Heart left ventricle (tissue), 16 donors: ENCODE results near the gene ASPM. TPM values are rescaled to one million over a fixed set of nuclear protein-coding genes. Genes with fewer than 3 reads are reported as not detected.

Experiments used
- ATAC-seq, 4 donors: fragments of 200-7000 bp; cut with Tn5 transposase; one replicate each; pipeline ENCODE4 v1.9.1; 2020 to 2022; ENCODE audit warnings: moderate library complexity in 4 of 4, mild to moderate bottlenecking in 3 of 4, moderate number of reproducible peaks in 1 of 4
- DNase-seq, 5 donors: peaks; one replicate each; pipeline ENCODE4 v3.0.0-alpha.2; 2020
- H3K27ac ChIP-seq, 12 donors: fragments of 200-600 bp; sonication (generic) in 4 of 12; one replicate each; pipeline versions ENCODE4 v1.5.0 to v1.8.0; 2016 to 2022; ENCODE audit warnings: mild to moderate bottlenecking in 2 of 12
- H3K27me3 ChIP-seq, 9 donors: fragments of 200-600 bp; sonication (generic) in 2 of 9; one replicate each; pipeline versions ENCODE4 v1.5.1 to v1.8.0; 2016 to 2022; ENCODE audit warnings: mild to moderate bottlenecking in 3 of 9
- H3K36me3 ChIP-seq, 9 donors: fragments of 200-600 bp; sonication (generic) in 2 of 9; one replicate each; pipeline versions ENCODE4 v1.5.0 to v1.8.0; 2018 to 2022; ENCODE audit warnings: mild to moderate bottlenecking in 2 of 9
- H3K4me1 ChIP-seq, 12 donors: fragments of 200-600 bp; sonication (generic) in 4 of 12; one replicate each; pipeline versions ENCODE4 v1.5.0 to v1.8.0; 2016 to 2022; ENCODE audit warnings: mild to moderate bottlenecking in 3 of 12
- H3K4me3 ChIP-seq, 12 donors: fragments of 200-600 bp; sonication (generic) in 4 of 12; one replicate each; pipeline versions ENCODE4 v1.5.0 to v1.8.0; 2017 to 2022; ENCODE audit warnings: mild to moderate bottlenecking in 9 of 12, moderate library complexity in 4 of 12
- H3K9me3 ChIP-seq, 12 donors: fragments of 200-600 bp; sonication (generic) in 4 of 12; one replicate each; pipeline versions ENCODE4 v1.5.0 to v1.8.0; 2016 to 2022; ENCODE audit warnings: mild to moderate bottlenecking in 1 of 12
- CTCF ChIP-seq, 12 donors: fragments of 200-600 bp; sonication (generic) in 4 of 12; IDR thresholded peaks; one replicate each; pipeline versions ENCODE4 v1.5.0 to v1.8.0; 2018 to 2022; ENCODE audit warnings: antibody characterized with exemption in 12 of 12, mild to moderate bottlenecking in 5 of 12
- POLR2A ChIP-seq, 2 donors: fragments of 450-650 bp; IDR thresholded peaks; one replicate each; pipeline ENCODE4 v1.6.1; 2017; ENCODE audit warnings: antibody characterized with exemption in 2 of 2, mild to moderate bottlenecking in 2 of 2, moderate library complexity in 2 of 2
- WGBS, 4 donors: extraction: QIAGEN DNeasy Blood & Tissue Kit in 2 of 4; methylation state at CpG; one replicate each; pipeline versions ENCODE4 v1.1.5 to v1.1.7; 2013 to 2018; 5-methylcytosine and 5-hydroxymethylcytosine counted together
- intact Hi-C, 10 donors: fragments of 100-400 bp; cut with DNase I; formaldehyde crosslinking; loops; one replicate each; pipeline versions ENCODE4 v1.11.1 to v1.14.2; 2022
- polyA plus RNA-seq, 2 donors: library from polyadenylated mRNA; stranded (reverse); fragments of 200-250 nt; gene quantifications; one replicate each; pipeline ENCODE4 v1.2.3, GENCODE V29; 2013
- total RNA-seq, 9 donors: library from RNA; depleted of rRNA in 2 of 9; stranded (reverse); fragments of >200 nt in 2 of 9; fragmentation: NEBNext Ultra II Directional in 3 of 9; extraction: Animal tissue kit (Norgen Biotek cat#: 25700) in 3 of 9; gene quantifications; one replicate each; pipeline versions ENCODE4 v1.1.0 to v1.2.4, GENCODE V29; 2016 to 2023
- donor health status: ischemic (EF 13 %, LVEDD 7.1; RV severe dilation, severe dysfunction).
- donor health status: healthy with polysubstance abuse.
- donor health status: DM: no; HTN: yes; CAD: no.
- donor health status: DM: no; HTN: no; CAD: no.
- donor health status: ischemic (EF 25% LVEDD 6.9; RV normal size, moderate dysfunction).
- donor health status: ischemic (EF 25% LVEDD 5.7; RV mildly dilated, moderate dysfunction).
- donor health status: healthy.
- donor health status: DM: yes; HTN: yes; CAD: no.
- donor health status: ischemic (EF 35%, LVEDD 5.7; RV mildly dilated, moderate dysfunction).
- donor health status: nonischemic (EF 11% LVEDD 7.7; RV severe dilation, severe dysfunction).
- donor health status: DM: yes; HTN: yes; CAD: no.
- donor health status: PGD.
- donor health status: ischemic (EF 29% LVEDD 5.4; RV normal size, mild dysfunction).
- donor health status: nonischemic (EF 23%, LVEDD 6.1; RV moderate dilation, normal function).

Gene ASPM
- total and polyA plus RNA-seq, 11 donors = 0.08 to 5.9 (median 0.44) TPM

- H3K27me3 ChIP-seq = no peaks in the 10 kb centered on the region
- intact Hi-C loops = no loop called here
- H3K27ac ChIP-seq = no peak overlapping the region
- ATAC-seq (no peak), DNase-seq (no peak)
- no peak overlapping the region for H3K4me3 ChIP-seq
- peaks cover 0 to 9% (median 0%) of the 10 kb centered on the region in 12 donors for H3K9me3 ChIP-seq
- no peaks in the 10 kb centered on the region for H3K36me3 ChIP-seq
- no peak for TF ChIP-seq POLR2A (IDR thresholded peaks at IDR 0.05)
- H3K4me1 ChIP-seq = no peaks in the 10 kb centered on the region
Measured at GRCh38 chr1:197065559-197065958, 80.9 kb downstream of the ASPM start.

GRCh38 chr1:197063212-197063611 lies 83.3 kb downstream of the ASPM start:
- TF ChIP-seq POLR2A (IDR thresholded peaks at IDR 0.05) = no peak
- TF ChIP-seq CTCF (IDR thresholded peaks at IDR 0.05) = no peak
- DNase-seq = no peak
- no peak overlapping the region for H3K4me3 ChIP-seq
- intact Hi-C loops = no loop called here
- H3K27me3 ChIP-seq = no peaks in the 10 kb centered on the region
- H3K4me1 ChIP-seq = no peaks in the 10 kb centered on the region
- 80 to 84% (median 81%) methylated on average over 2 of the region's 2 CpGs for WGBS, 4 donors
- ATAC-seq = no peak
- H3K9me3 ChIP-seq = no peaks in the 10 kb centered on the region
- no peak overlapping the region for H3K27ac ChIP-seq
- H3K36me3 ChIP-seq = no peaks in the 10 kb centered on the region

GRCh38 chr1:197062692-197063091 lies 83.8 kb downstream of the ASPM start:
- Histone ChIP-seq H3K9me3 (no peaks in the 10 kb centered on the region), H3K27ac (no peak overlapping the region), H3K4me3 (no peak overlapping the region), H3K27me3 (no peaks in the 10 kb centered on the region), H3K36me3 (no peaks in the 10 kb centered on the region), H3K4me1 (no peaks in the 10 kb centered on the region)
- no peak for DNase-seq
- no peak for ATAC-seq
- 80 to 84% (median 83%) methylated on average over 2 of the region's 2 CpGs for WGBS, 4 donors
- intact Hi-C loops = no loop called here
- TF ChIP-seq POLR2A (IDR thresholded peaks at IDR 0.05) (no peak), CTCF (IDR thresholded peaks at IDR 0.05) (no peak)

- TF ChIP-seq POLR2A (IDR thresholded peaks at IDR 0.05) (no peak), CTCF (IDR thresholded peaks at IDR 0.05) (no peak)
- Histone ChIP-seq H3K9me3 (peaks cover 0 to 4% (median 0%) of the 10 kb centered on the region in 12 donors), H3K4me3 (no peak overlapping the region), H3K4me1 (no peaks in the 10 kb centered on the region), H3K36me3 (no peaks in the 10 kb centered on the region), H3K27me3 (no peaks in the 10 kb centered on the region), H3K27ac (no peak overlapping the region)
- DNase-seq (no peak), ATAC-seq (no peak)
- intact Hi-C loops = no loop called here
Measured at GRCh38 chr1:197049100-197049499, 97.4 kb downstream of the ASPM start.

- no peak for TF ChIP-seq CTCF (IDR thresholded peaks at IDR 0.05)
- no peak for TF ChIP-seq POLR2A (IDR thresholded peaks at IDR 0.05)
- no peak for DNase-seq
- no peak for ATAC-seq
- peaks cover 0 to 4% (median 0%) of the 10 kb centered on the region in 12 donors for H3K9me3 ChIP-seq
- no peak overlapping the region for H3K4me3 ChIP-seq
- no peaks in the 10 kb centered on the region for H3K27me3 ChIP-seq
- intact Hi-C loops = no loop called here
- H3K36me3 ChIP-seq = no peaks in the 10 kb centered on the region
- no peak overlapping the region for H3K27ac ChIP-seq
- WGBS, 4 donors = 65 to 92% (median 83%) methylated on average over 3 to 4 of the region's 4 CpGs
- H3K4me1 ChIP-seq = no peaks in the 10 kb centered on the region
Measured at GRCh38 chr1:197042676-197043341, 103.7 kb downstream of the ASPM start.
